NCI-H2107 treated with DMSO at 0.1 percent for 48 hours (cell line): ENCODE measurements around the gene NBPF12.
"Not testable (repeated sequence)": the region's sequence is repeated elsewhere in the genome, so short reads cannot be mapped to it uniquely, and the experiment has no call there.

Source experiments
- DNase-seq: peaks from one replicate; lab custom pipeline; 2025; ENCODE audit not compliant: unreplicated experiment; lab: John Stamatoyannopoulos, UW

NBPF12 gene

DNA sequence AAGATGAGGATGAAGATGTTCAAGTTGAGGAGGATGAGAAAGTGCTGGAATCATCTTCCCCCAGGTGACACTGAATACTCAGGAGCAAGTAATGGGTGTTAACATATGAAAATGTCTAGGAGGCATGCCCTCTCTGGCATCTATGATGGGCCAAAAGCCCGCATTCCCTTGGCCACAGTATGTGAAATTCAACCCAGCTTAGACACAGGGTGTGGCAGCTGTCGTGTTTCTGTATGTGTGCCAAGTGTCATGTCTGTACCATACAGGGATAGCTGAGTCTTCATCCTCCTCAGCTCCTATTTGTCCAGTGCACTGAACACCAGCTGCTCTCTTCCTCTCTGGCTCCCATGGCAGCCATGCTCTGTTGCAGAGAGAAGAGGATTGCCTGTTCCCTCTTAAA is 32.5 kb downstream of the NBPF12 start:
- DNase-seq = not testable (repeated sequence)

- DNase-seq = not testable (repeated sequence)
These were observed 34.6 kb downstream of the NBPF12 start for GRCh38 chr1:146972681-146973080.

- DNase-seq = not testable (repeated sequence)
These were observed 47.7 kb downstream of the NBPF12 start for GRCh38 chr1:146985855-146986254.

- not testable (repeated sequence) for DNase-seq
These were observed 48.3 kb downstream of the NBPF12 start for GRCh38 chr1:146986450-146986849.

DNA sequence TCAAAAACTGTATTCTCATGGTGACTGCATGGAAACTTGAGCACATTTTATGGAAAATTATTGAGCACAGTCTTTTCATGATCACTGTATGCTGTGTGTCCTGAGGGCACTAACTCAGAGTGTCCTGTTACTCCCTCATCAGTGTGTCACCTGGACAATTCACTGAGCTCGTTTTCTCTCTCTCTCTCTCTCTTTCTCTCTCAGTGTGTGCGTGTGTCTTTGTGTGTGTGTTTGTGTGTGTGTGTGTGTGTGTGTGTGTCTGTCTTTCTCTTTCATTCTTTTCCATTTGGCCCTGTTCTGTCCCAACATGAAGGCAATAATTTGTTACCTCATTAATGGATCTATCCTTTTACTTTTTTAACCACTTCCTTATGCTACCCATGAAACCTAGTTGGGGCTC is 49.4 kb downstream of the NBPF12 start:
- not testable (repeated sequence) for DNase-seq

DNA sequence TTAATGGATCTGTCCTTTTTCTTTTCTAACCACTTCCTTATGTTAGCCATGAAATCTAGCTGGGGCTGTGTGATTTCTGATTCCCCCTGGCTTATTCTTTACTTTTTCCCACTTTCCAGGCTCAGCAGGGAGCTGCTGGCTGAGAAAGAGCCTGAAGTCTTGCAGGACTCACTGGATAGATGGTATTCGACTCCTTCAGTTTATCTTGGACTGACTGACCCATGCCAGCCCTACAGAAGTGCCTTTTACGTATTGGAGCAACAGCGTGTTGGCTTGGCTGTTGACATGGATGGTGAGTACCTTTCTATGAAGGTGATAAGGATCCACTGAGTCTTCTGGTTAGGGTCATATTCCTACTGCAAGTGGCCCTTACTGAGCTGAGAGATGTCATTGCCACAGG is 51.3 kb downstream of the NBPF12 start:
- not testable (repeated sequence) for DNase-seq

DNA sequence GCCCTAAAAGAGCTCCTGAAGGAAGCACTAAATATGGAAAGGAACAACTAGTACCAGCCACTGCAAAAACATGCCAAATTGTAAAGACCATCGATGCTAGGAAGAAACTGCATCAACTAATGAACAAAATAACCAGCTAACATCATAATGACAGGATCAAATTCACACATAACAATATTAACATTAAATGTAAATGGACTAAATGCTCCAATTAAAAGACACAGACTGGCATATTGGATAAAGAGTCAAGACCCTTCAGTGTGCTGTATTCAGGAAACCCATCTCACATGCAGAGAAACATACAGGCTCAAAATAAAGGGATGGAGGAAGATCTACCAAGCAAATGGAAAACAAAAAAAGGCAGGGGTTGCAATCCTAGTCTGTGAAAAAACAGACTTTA is 70.4 kb downstream of the NBPF12 start:
- DNase-seq = not testable (repeated sequence)

- DNase-seq = not testable (repeated sequence)
These were observed 88.9 kb downstream of the NBPF12 start for GRCh38 chr1:147026975-147027374.

DNA sequence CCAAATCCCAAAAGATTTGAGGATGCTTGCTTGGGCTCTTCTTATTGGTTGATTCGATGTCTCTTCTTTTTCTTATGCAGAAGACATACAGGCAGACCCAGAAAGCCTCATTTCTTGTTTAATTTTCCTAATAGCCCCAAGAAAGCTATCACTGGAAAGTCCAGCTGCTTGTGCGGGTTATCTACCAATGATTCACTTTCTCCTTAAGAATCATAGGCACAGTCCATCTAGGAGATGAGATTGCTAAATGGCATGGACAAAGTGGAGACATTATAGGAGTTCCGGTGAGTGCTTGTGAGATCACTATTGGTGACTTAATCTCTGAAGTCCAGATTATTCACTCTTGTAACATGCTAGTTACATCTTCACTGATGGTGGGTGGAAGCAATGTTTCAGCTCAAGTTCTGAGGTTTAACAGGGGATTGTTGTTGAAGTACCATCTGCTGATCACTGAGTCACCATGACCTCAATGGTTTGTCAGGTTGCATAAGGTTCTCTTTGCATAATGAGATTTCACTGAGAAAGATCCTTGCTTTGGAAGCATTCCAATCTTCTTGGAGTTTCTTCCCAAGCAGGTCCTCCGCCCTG is 92.0 kb downstream of the NBPF12 start:
- DNase-seq = not testable (repeated sequence)

DNA sequence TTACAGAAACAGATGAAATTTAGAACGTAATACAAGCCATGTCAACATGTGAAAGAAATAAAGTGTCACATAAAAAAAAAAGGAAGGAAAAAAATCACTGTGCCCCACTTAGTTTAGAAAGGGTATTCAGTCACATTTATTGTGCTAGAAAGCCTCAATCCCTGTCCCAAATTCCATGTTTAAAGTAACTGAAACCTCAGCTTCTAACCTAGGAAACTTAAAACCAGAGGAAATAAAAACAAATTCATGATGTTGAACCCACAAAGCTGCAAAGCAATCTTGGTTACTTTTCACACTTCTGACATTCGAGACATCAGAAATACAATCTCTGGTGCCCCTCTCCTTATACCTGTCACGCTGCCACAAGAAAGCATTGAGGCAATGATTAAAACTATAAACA is 101.8 kb downstream of the NBPF12 start:
- DNase-seq = no peak

DNA sequence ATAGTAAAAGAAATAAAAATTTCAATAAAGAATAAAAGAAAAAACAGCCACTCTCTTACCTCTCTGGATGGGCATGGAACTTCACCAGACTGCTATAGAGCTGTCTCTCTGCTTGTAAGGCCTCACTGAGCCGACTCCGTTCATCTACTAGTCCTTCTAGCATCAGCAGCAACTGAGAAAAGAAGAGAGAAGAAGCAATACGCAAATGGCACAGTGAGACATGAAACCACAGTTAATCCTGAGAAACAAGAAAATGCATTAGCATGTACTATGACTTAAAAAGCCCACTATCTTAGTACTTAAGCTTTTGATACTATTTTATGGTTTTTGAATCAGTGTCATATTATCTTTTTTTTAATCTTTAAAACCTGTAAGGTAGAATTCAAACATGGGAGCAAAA is 104.8 kb downstream of the NBPF12 start:
- DNase-seq = not testable (repeated sequence)

DNA sequence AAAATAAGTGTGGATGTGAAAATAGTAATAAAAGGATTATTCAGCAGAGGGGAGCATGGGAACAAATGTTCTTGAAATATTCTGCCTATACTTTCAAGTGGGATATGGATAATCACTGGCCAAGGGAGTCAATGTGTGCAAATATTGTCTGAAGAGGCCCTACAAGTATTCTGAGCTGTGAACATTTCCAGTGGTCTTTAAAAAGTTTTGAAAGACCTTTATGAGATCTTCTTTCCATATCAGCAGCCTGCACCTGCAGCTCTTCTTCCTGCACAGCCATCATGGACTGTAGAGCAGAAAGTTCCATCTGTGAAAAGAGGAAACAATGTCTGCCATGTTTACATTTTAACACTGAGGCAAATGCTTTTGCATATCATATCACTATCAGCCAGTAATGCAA is 106.4 kb downstream of the NBPF12 start:
- DNase-seq = not testable (repeated sequence)
